Aorta (tissue), 5 donors: ENCODE results near the gene PTGDS. TPM values are rescaled to one million over a fixed set of nuclear protein-coding genes. Genes with fewer than 3 reads are reported as not detected.
A peak's percentile ranks its signal among the peaks of the same experiment; 100 is the strongest.

ENCODE experiments used
- ATAC-seq: fragments of 200-7000 bp; cut with Tn5 transposase; one replicate; pipeline ENCODE4 v1.9.1; 2022; ENCODE audit warnings: moderate library complexity; ENCODE audit not compliant: low FRiP score
- DNase-seq, 2 donors: peaks; one replicate each; pipeline ENCODE4 v3.0.0-alpha.2; 2020
- H3K27ac ChIP-seq, 2 donors: one replicate each; pipeline ENCODE4 v1.5.1; 2013; ENCODE audit warnings: low read length in 2 of 2, mild to moderate bottlenecking in 2 of 2, moderate library complexity in 2 of 2, control low read depth in 1 of 2, inconsistent platforms in 1 of 2, low read depth in 1 of 2
- H3K27me3 ChIP-seq, 2 donors: one replicate each; pipeline ENCODE4 v1.6.1; 2013; ENCODE audit warnings: control low read depth in 1 of 2, low read length in 1 of 2, mild to moderate bottlenecking in 1 of 2, moderate library complexity in 1 of 2; ENCODE audit not compliant: insufficient read depth in 2 of 2, control insufficient read depth in 1 of 2
- H3K36me3 ChIP-seq, 2 donors: one replicate each; pipeline ENCODE4 v1.6.1; 2013; ENCODE audit warnings: control low read depth in 1 of 2, low read length in 1 of 2, mild to moderate bottlenecking in 1 of 2; ENCODE audit not compliant: insufficient read depth in 2 of 2, control insufficient read depth in 1 of 2
- H3K4me1 ChIP-seq, 2 donors: one replicate each; pipeline ENCODE4 v1.6.1; 2013; ENCODE audit warnings: low read length in 2 of 2, control low read depth in 1 of 2, mild to moderate bottlenecking in 1 of 2, moderate library complexity in 1 of 2; ENCODE audit not compliant: insufficient read depth in 2 of 2, control insufficient read depth in 1 of 2
- H3K4me3 ChIP-seq, 2 donors: one replicate each; pipeline ENCODE4 v1.5.1; 2013; ENCODE audit warnings: low read length in 2 of 2, control low read depth in 1 of 2, mild to moderate bottlenecking in 1 of 2
- H3K9me3 ChIP-seq: one replicate; pipeline ENCODE4 v1.6.1; 2013; ENCODE audit warnings: mild to moderate bottlenecking, low read length; ENCODE audit not compliant: control insufficient read depth
- WGBS, 2 donors: extraction: QIAGEN DNeasy Blood & Tissue Kit; methylation state at CpG; one replicate each; pipeline ENCODE4 v1.1.7; 2013; 5-methylcytosine and 5-hydroxymethylcytosine counted together
- intact Hi-C, 2 donors: fragments of 100-400 bp; cut with DNase I; formaldehyde crosslinking; loops; one replicate each; pipeline versions ENCODE4 v1.14.2 to v1.15.0; 2022
- polyA plus RNA-seq, 2 donors: library from polyadenylated mRNA; stranded (reverse); fragments of 200-250 nt; gene quantifications; one replicate each; pipeline ENCODE4 v1.2.3, GENCODE V29; 2013
- total RNA-seq, 2 donors: library from RNA; stranded (reverse); fragmentation: NEBNext Ultra II Directional; extraction: Animal tissue kit (Norgen Biotek cat#: 25700); gene quantifications; one replicate each; pipeline ENCODE4 v1.2.1, GENCODE V29; 2021
- donor health status: healthy with polysubstance abuse.
- donor health status: Bipolar disorder and iron deficiency.
- donor health status: DM: no; HTN: no; CAD: no.
- donor health status: DM: no; HTN: no; CAD: no.
- donor health status: DM: yes; HTN: yes; CAD: no.

PTGDS gene
- total and polyA plus RNA-seq, 4 donors: 12.2 to 145 (median 71.0) TPM

DNA sequence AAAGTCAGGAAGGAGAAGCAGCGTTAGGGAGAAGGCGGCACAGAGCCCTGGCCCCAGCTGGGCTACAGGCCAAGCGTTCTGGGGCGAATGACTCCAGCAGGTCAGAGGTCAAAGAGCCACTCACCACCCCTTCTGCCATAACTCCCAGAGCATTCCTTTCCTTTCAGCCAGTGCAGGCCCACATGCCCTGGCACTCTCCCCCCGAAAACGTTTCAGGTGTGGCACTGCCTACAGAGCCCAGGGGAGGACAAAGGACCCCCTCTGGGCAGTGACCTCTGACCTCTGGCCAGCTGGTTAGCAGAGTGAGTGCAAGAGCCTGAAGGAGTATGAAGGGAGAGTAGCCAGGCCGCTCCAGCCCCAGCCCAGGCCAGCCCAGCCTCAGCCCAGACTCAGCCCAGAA lies 45.9 kb downstream of the PTGDS start:
- 81 to 92% methylated on average over 7 of the region's 7 CpGs for WGBS, 2 donors
- intact Hi-C loops: no loop called here
- no peak for DNase-seq

DNA sequence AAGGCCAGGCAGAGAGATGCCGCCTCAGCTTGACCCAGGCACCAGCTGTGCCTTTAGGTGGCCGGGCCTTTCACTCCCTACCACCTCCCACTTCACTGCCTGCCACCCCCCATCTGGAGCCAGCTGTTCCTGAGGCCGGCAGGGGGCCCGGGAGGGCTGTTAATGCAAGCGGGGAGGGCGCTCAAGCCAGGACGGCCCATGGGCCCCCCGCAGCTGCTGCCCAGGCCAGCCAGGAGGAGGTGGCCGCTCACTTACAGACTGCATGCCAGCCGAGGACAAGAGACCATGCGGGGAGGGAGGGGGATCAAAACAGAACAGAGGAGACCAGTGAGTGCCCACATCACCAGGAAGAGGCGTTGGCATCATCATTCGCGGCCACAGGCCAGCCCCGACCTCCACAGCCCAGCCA lies 46.3 kb downstream of the PTGDS start:
- Histone ChIP-seq H3K36me3 (no peaks in the 10 kb centered on the region), H3K4me3 (no peak overlapping the region), H3K27ac (no peak overlapping the region), H3K4me1 (no peaks in the 10 kb centered on the region), H3K9me3 (no peaks in the 10 kb centered on the region), H3K27me3 (no peaks in the 10 kb centered on the region)
- 79 to 85% methylated on average over 14 to 15 of the region's 15 CpGs for WGBS, 2 donors
- DNase-seq: no peak
- intact Hi-C loops: no loop called here
- no peak for ATAC-seq

More for the DNA sequence above, 45.9 kb downstream of the PTGDS start:
- no peak for ATAC-seq
- Histone ChIP-seq H3K27me3 (no peaks in the 10 kb centered on the region), H3K27ac (no peak overlapping the region), H3K9me3 (no peaks in the 10 kb centered on the region), H3K4me3 (no peak overlapping the region), H3K36me3 (no peaks in the 10 kb centered on the region), H3K4me1 (no peaks in the 10 kb centered on the region)

- no peak overlapping the region for H3K4me3 ChIP-seq
These were observed 48.2 kb downstream of the PTGDS start for GRCh38 chr9:137025517-137025966.

DNA sequence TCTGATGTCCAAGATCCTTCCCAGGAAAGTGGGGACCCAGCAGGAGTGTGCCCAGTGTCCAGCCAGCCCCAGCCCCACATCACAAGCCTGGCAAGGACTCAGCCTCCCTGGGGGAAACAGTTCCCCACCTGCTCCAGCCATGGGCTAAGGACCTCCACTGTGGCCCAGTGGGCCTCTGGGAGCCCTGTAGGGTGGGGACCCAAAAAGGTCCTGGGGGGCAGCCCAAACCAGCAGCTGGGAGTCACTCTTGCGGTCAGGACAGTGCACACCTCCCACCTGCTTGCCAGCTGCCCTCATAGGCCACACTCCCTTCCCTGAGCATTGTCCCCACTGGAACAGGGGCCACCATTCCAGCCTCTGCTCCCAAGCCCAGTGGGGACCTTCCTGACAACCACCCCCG lies 49.1 kb downstream of the PTGDS start:
- Histone ChIP-seq H3K4me3 (no peak overlapping the region), H3K9me3 (no peaks in the 10 kb centered on the region), H3K4me1 (no peaks in the 10 kb centered on the region), H3K27me3 (no peaks in the 10 kb centered on the region), H3K36me3 (no peaks in the 10 kb centered on the region), H3K27ac (no peak overlapping the region)
- ATAC-seq (no peak), DNase-seq (no peak)
- intact Hi-C loops: no loop called here
- WGBS, 2 donors: 77 to 78% methylated on average over 2 of the region's 2 CpGs

More at GRCh38 chr9:137025517-137025966, 48.2 kb downstream of the PTGDS start:
- Histone ChIP-seq H3K27ac (no peak overlapping the region), H3K4me1 (no peaks in the 10 kb centered on the region), H3K27me3 (no peaks in the 10 kb centered on the region), H3K9me3 (no peaks in the 10 kb centered on the region), H3K36me3 (no peaks in the 10 kb centered on the region)
- WGBS, 2 donors: 85 to 88% methylated on average over 14 to 21 of the region's 21 CpGs
- no peak for DNase-seq
- ATAC-seq: no peak
- intact Hi-C loops: no loop called here

DNA sequence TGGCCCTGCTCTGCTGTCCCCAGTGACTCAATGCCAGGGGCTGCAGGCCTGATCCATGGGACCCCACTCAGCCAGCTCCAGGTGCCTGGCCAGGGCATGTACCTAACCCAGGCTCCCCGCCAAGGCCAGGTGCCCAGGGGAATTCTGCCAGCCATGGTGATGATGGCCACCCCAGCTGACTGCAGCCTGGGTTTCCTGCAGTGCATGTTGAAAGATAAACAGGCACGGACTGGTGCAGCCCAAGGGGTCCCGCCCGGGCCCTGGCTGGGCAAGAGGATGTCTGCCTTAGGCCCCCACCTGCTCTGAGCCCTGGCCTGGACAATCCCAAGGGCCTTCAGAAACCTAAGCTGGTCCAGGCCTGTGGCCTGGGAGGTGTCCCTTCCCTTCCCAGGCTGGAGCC lies 49.5 kb downstream of the PTGDS start:
- DNase-seq: no peak
- 75 to 77% methylated on average over 4 of the region's 4 CpGs for WGBS, 2 donors
- intact Hi-C loops: no loop called here
- Histone ChIP-seq H3K4me3 (no peak overlapping the region), H3K4me1 (no peaks in the 10 kb centered on the region), H3K27me3 (no peaks in the 10 kb centered on the region), H3K27ac (no peak overlapping the region), H3K9me3 (no peaks in the 10 kb centered on the region), H3K36me3 (no peaks in the 10 kb centered on the region)
- no peak for ATAC-seq

DNA sequence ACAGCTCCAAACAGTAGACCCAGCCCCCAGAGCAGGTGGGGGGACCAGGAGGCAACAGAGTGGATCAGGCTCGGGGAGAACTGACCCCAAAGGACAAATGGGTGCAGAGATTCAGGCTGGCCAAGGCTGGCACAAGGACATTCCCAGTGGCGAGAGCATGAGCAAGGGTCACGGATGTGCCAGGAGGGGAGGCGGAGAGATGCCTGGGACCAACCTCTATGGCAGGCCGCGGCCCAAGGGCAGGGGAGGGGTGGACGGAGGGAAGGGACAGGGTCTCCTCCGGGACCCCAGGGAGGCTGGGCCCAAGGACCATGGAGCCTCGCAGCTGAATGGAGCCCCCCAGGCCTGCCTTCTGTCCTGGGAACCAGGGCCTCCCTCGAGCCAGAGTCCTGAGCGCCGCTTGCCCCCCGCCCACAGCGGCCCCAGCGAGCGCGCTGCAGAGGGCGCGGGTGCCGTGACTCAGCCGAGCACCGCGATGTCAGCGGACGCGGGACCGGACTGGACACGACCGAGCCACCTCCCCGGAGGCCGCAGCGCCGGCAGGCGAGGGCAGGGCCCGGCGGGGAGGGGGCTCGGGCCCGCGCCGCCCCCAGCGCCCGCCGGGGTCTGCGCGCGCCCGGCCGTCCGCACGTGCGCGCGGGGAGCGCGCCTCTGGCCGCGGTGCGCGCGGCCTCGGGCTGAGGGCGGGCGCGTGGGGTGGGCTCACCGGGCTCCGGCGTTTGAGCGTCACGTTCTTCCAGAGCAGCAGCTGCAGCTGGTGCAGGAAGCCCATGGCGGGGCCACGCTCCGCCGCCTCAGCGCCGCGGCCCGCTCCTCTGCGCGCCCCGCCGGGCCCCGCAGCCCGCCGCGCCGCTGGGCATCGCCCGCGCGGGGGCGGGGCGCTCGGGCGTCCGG lies 50.3 kb downstream of the PTGDS start, which contains the start of gene ABCA2:
Gene ABCA2, minus strand, starts transcription at position 869 of the 894 bp plus-strand sequence. Its CDS starts 97 bp downstream, at position 772.
- H3K27me3 ChIP-seq: no peaks in the 10 kb centered on the region
- DNase-seq: no peak
- intact Hi-C loops: loop anchor here in 1 of 2 donors (2.0 kb wide), 1 partner anchor 237 kb away; the partner anchor contains the start of gene TMEM141
- 0 to 1% methylated on average over 53 to 95 of the region's 95 CpGs for WGBS, 2 donors
- H3K36me3 ChIP-seq: no peaks in the 10 kb centered on the region
- H3K9me3 ChIP-seq: no peaks in the 10 kb centered on the region
- H3K27ac ChIP-seq: no peak within 1 kb of the TSS
- peak within 1 kb of the TSS; percentile 50 to 58 for H3K4me3 ChIP-seq
- ATAC-seq: no peak
- H3K4me1 ChIP-seq: no peaks in the 10 kb centered on the region

- peak; percentile 69 to 87 for DNase-seq
- Histone ChIP-seq H3K27ac (no peak overlapping the region), H3K4me1 (no peaks in the 10 kb centered on the region), H3K9me3 (no peaks in the 10 kb centered on the region), H3K27me3 (no peaks in the 10 kb centered on the region), H3K4me3 (peak overlapping the region; percentile 39 to 58), H3K36me3 (no peaks in the 10 kb centered on the region)
- 0 to 1% methylated on average over 73 to 98 of the region's 98 CpGs for WGBS, 2 donors
- intact Hi-C loops: loop anchor here in 1 of 2 donors (2.0 kb wide), 1 partner anchor 238 kb away; the partner anchor contains the start of gene TMEM141
- ATAC-seq: peak; percentile 61
These were observed 51.2 kb downstream of the PTGDS start for GRCh38 chr9:137028263-137029057.

DNA sequence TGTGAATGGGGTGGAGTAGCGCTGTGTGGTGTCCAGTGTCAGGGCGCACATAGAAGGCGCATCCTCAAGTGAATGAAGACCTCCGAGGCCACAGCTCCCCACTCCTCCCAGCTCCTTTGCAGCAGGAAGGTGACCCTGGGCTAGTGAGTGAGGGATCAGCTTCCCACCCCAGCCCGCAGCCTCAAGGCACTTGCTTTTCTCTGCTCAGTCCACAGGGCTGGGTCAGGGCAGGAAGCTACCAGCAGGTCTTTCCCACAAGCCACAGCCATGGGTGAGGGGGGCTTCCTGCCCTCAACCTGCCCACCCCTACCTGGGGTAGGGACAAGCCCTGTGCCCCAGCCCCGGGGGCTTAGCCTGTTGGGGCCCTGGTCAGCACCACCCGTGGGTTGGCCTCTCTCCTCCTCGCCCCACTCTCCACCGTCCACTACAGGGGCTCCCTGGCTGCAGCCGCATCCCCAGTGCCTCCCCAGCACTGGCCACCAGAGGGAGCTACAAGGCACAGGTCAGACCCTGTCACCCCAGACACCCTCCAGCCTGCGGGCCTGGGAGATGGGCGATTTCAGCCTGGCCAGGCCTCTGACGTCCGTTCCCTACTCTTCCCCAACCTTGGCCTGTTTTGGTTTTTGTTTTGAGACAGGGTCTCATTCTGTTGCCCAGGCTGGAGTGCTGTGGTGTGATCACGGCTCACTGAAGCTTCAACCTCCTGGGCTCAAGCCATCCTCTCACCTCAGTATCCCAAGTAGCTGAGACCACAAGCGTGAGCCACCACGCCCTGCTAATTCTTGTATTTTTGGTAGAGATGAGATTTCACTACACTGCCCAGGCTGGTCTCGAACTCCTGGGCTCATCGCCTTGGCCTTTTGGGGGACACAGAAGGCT lies 52.0 kb downstream of the PTGDS start:
- Histone ChIP-seq H3K4me1 (no peaks in the 10 kb centered on the region), H3K27me3 (no peaks in the 10 kb centered on the region), H3K27ac (no peak overlapping the region), H3K36me3 (no peaks in the 10 kb centered on the region), H3K4me3 (no peak overlapping the region), H3K9me3 (no peaks in the 10 kb centered on the region)
- DNase-seq: peak; percentile 89 to 92
- ATAC-seq: peak; percentile 79
- intact Hi-C loops: loop anchor here in 1 of 2 donors (2.0 kb wide), 1 partner anchor 238 kb away; the partner anchor contains the start of gene TMEM141
- 38 to 41% methylated on average over 18 to 19 of the region's 19 CpGs for WGBS, 2 donors
